Retinal pigment epithelial cell (primary cell): Measurements from ENCODE around the gene CLP1.

ENCODE experiments used
- DNase-seq: peaks from one replicate; pipeline ENCODE4 v3.0.0-alpha.2; 2010; ENCODE audit warnings: low read depth
- H3K4me3 ChIP-seq: 2 replicates; pipeline ENCODE4 v1.5.1; 2011; ENCODE audit warnings: mild to moderate bottlenecking, low read length, control low read depth, moderate library complexity
- CTCF ChIP-seq: conservative IDR thresholded peaks from 2 replicates; pipeline ENCODE4 v1.5.1; 2011; ENCODE audit warnings: low read depth, low read length, control low read depth, inconsistent platforms

Gene CLP1

DNA sequence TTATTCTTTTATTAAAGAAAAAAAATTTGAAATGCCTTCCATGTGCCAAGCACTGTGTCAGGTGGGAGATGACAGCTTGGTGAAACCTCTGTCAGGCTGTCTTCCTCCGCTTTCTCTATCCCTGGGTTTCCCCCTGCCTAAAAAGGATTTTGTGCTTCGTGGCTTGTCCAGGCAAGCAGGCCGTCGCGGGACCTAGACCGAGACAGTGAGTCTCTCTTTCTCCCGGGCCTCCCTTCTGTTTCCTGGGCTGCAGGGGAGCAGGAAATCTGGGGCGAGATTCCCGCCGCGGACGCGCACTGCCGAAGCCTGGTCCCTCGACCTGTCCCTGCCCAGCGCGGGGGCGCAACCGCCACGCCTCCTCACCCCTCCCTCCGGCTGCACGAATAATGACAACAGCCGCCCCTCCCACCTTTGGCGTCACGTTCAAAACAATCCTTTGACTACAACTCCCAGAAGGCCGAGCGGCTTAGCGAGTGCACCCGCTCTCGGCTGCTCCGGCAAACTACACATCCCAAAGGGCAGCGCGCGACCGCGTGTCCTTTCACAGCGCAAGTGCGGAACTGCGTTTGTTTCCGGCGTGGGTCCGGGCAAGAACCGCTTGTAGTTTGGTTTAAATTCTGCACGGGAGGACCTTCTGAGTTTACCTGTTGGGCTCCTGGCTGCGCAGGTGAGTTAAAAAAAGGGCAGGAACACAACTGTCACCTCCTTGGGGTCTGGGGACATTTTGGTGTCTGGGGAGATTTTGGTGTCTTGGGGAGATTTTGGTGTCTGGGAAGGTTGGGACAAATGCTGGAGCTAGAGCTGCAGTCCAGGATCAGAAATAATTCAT is at the start of gene CLP1:
Gene CLP1, plus strand, starts transcription at position 569 of the 829 bp plus-strand sequence. CDS start 1,715 bp downstream, outside the sequence.
- TF ChIP-seq CTCF, result no peak
- peak; percentile 96 for DNase-seq
- peak within 1 kb of the TSS; percentile 71 for H3K4me3 ChIP-seq

DNA sequence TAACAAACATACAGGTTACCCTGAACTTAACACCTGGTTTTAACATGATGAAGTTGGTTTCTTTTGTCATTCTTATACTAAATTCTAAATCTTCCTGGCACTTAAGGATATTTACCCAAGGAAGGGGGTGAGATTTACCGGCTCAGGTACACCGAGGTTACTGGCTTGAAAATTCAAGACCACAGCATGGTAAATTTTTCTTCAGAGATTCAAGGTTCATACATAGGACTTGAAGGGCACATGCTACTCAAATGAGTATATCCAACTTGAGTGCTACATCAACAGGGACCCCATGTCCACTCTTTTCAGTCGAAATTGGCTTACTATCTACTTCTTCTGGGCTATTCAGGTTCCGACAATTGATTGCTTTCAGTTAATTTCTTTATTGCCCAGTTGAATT is 47.4 kb upstream of the CLP1 start:
- no peak for DNase-seq
- no peak overlapping the region for H3K4me3 ChIP-seq
- TF ChIP-seq CTCF, result no peak

GRCh38 chr11:57614234-57614772 is 43.3 kb upstream of the CLP1 start:
- TF ChIP-seq CTCF, result no peak
- no peak for DNase-seq
- no peak overlapping the region for H3K4me3 ChIP-seq

DNA sequence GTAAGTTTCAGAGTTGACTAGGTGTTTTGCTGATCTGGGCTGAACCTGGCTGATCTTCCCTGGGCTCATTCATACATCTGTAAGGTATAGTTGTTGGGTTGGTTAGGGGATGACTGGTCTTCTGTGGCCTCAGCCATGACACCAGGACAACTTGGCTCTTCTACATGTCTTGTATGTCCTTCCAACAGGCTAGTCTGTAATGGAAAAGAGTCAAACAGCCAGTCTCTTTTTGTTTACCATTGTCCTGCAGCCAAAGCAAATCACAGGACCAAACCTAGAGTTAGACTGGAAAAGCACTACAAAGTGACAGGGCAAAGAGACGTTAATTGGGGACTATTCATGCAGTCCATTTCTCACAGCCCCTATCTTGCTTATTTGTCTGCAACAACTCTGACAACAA is 42.3 kb upstream of the CLP1 start:
- TF ChIP-seq CTCF, result no peak
- no peak overlapping the region for H3K4me3 ChIP-seq
- DNase-seq, result no peak

- no peak for DNase-seq
- no peak for TF ChIP-seq CTCF
- no peak overlapping the region for H3K4me3 ChIP-seq
Observed at GRCh38 chr11:57616595-57616994, 41.0 kb upstream of the CLP1 start.

DNA sequence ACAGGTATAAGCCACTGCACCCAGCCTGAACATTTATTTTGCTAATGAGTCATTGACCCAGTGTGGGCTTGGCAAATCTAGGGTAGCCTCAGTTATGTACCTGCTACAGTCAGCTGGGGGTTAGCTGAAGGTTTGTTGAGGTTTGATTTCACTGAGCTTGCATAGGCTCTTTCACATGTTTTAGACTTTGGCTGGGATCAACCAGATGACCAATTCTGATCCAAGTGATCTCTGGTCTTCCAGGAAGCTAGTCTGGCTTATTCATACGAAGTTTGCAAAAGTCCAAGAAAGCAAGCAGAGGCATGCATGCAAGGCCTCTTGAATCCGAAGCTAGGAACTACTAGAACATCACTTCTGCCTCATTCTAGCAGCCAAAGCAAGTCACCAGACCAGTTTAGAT is 39.1 kb upstream of the CLP1 start:
- H3K4me3 ChIP-seq, result no peak overlapping the region
- DNase-seq, result no peak
- no peak for TF ChIP-seq CTCF

DNA sequence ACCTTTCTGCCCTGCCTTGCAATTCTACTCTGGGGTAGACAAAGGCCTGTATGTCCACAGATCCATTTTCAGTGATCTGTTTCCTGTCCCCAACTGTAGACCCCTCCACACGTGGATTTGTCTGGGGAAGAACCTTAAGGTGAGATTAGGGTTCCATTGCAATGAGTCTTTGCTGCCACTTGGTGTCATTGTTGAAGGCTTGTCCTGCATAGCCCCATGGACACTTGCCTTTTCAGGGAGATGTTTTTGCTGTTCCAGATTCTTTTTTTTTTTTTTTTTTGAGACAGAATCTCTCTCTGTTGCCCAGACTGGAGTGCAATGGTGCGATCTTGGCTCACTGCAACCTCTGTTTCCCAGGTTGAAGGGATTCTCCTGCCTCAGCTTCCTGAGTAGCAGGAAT is 38.2 kb upstream of the CLP1 start:
- no peak for TF ChIP-seq CTCF
- no peak overlapping the region for H3K4me3 ChIP-seq
- DNase-seq, result no peak
